HG02642 (cell line): ENCODE results near the gene SUDS3.

ENCODE experiments used
- ATAC-seq: cut with Tn5 transposase; IDR thresholded peaks from one replicate; pipeline ENCODE4 v1.9.1; 2021; ENCODE audit warnings: mild to moderate bottlenecking; ENCODE audit not compliant: unreplicated experiment, poor library complexity

The SUDS3 gene

GRCh38 chr12:118355843-118356242 lies 20.5 kb upstream of the SUDS3 start:
- ATAC-seq, result no peak

GRCh38 chr12:118356809-118357256 lies 19.5 kb upstream of the SUDS3 start:
- no peak for ATAC-seq

DNA sequence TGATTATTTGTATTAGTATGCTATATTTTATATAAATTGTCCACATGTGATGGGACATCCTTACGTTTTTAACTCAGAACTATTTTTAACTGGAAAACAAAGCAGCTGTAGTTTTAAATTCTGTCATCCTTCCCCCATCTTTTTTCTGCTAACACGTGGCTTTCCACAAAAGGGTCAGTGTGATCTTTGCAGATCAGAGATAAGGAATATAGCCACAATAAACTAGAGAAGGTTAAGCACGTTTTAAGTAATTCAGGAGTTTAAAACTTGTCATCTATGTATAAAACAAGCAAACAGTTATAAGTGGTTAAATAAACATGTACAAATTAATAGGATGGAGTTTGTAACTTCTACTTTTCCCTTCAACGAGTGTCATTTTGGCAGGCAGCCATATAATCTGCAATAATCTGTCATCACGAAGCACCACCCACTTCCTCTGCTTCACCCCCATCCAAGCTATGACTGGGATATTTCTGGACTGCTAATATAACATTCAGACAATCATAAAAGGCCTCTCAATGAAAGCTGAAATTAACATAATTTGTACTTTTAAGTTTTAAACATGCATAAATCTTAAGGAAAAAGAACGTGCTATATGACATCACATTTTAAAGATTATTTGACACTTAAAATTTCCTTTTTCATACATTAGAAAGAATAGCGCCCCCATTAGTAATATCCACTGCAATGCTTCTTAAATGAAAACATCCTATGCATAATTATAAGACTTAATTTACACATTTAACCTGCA lies 18.9 kb upstream of the SUDS3 start:
- peak; percentile 55 for ATAC-seq

DNA sequence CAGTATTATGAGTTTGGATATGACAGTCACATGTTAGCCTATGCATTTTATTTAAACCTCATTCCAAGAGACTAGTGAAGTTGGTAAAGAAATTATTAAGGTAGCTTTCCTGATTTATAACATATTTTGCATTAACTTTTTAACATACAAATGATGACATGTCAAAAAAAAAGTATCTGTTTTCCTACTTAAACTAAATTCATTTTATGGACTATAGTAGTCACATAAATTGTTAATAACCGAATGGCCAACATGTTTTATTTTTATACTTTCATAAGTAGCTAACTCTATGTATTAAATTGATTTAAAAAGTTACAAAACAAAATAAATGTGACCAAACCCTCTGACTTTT lies 18.4 kb upstream of the SUDS3 start:
- no peak for ATAC-seq

GRCh38 chr12:118358612-118359540 lies 17.5 kb upstream of the SUDS3 start:
- ATAC-seq, result no peak

DNA sequence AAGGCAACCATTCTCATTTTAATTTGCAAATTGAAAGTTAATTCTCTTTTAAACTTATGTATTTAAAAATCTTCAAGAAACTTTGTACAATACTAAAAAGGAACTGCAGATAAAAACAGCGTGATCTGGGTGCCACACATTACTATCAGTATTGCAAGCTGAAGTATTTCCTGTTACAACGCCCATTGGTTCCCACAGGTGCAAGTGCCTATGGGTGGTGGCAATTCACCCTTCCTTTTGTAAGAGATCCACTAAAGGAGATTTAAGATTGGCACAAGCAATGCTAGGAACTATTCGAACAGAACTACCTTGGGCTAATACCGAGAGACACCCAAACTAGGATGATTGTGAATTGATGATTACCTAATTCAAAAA lies 16.8 kb upstream of the SUDS3 start:
- no peak for ATAC-seq

DNA sequence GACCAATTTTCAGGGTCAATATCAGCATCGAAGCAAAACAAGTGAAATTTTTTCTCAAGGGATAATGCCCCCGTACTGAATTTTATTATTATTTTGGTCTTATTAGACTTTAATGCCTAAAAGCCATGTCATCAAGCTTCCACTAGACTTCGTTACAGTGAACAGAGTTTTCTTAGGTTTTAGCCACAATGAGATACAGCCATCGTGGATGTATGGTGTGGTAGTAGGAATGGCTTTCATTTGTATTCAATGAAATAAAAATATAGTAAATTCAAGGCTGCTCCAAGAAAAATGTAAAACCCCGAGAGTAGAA lies 15.3 kb upstream of the SUDS3 start:
- ATAC-seq, result no peak

- ATAC-seq, result no peak
Observed at GRCh38 chr12:118361889-118362288, 14.5 kb upstream of the SUDS3 start.

- ATAC-seq, result no peak
Observed at GRCh38 chr12:118368821-118369220, 7.5 kb upstream of the SUDS3 start.

GRCh38 chr12:118370601-118371000 lies 5.8 kb upstream of the SUDS3 start:
- no peak for ATAC-seq

DNA sequence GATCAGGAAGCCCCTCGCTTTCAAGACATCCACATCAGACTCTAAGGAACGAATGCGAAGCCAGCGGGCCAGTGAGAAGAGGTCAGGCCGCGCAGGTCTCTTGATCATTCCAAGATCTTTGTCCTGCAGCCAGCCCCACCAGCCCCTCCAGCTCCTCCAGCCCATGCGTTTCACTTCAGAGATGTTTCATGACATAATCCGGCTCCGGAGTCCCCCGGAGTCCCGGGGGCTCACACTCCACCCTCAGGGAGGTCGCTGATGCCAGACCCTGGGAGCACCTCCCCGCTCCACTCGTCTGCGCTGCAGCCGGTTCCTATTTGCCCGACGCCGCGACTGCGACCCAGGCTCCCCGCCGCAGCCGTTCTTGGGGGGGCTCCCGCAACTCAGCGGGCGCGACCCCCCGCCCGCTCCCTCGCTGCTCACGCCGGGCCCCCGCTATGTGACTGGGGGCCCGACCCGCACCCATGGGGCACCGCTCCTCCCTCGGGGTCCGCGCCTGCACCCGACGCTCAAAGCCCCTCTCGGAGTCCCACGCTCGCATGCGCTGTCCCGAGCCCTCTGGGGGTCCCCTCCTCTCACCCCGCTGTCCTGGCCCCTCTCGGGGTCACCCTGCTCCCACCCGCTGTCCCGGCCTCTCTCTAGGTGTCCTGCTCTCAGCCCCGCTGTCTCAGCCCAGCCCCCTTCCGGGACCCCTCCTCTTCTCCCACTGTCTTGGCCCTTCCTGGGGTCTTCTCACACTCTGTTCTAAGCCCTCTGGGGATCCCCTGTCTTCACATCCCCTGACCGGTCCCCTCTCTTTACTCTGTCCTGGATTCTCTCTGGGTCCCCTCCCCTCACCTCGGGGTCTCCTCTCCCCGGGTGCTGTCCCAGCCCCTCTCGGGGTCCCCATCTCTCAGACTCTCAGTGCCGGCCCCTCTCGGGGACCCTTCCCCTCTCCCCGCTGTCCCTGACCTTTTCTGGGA lies 4.8 kb upstream of the SUDS3 start:
- ATAC-seq, result no peak

DNA sequence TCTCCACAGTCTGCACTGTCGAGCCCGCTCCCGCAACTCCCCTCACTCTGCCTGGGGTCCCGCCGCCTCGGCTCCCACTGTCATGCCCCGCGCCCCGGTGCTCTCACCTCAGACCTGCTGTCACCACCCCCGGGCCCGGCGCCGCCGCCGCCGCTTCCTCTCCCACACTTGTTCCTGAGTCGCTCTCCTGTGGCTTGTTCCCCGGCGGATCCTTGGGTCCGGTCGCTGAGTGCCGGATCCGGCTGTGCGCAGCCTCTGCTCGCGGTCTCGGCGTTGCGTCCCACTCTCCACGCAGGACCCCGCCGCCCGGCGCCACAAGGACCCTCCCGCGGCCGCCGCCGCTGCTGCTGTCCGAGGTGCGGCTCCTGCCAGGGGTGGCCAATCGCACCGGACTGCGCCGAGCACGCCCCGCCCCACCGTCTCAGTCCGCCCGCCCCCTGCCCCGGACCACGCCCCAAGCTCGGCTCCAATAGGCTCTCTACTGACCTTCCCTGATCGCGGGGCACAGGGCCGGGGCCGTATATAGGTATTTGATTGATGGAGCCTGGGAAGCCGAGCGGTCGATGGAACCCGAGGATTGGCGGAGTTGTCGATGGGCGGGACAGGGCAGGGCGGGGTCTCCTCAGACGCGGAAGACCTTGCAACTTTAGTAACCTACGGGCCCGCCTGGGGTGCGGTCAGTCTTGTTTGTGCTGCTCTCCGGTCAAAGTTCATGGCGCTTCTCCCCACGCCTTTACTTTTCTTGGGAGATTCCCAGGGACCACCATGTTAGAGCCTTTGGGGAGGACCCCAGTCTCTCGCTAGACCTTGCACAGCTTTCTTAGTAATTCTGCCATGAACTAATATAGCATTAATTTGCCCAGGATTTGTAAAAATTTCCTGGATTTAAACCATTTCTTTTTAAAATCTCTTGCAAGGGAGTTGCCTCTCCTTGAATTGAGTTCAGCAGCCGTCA lies 3.5 kb upstream of the SUDS3 start, which contains the start of gene TAOK3:
Gene TAOK3 (minus strand): TSS at position 367 of the 955 bp plus-strand sequence. CDS start 117,340 bp downstream, outside the sequence.
- ATAC-seq, result peak; percentile 83

- ATAC-seq, result no peak
Observed at GRCh38 chr12:118373616-118374015, 2.7 kb upstream of the SUDS3 start.

DNA sequence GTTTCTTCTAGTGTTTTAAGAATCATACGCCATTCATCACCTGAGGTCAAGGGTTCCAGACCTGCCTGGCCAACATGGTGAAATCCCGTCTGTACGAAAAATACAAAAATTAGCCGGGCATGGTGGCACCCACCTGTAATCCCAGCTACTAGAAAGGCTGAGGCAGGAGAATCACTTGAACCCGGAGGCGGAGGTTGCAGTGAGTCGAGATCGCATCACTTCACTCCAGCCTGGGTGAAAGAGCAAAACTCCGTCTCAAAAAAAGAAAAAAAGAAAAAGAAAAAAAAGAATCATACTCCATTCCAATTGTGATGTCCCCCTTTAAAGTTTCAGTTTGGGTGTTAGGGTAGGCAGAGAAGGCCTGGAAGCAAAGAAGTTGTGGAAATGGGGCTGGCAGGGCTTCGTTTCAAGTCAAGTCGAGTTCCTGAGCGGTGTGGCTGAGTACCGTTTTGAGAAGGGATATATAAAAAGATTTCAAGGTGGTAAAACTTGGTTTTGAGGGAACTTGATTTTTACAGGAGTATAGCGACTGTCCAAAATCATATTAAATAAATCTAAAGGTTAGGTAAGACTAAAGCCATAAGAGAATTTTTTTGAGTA lies 2.1 kb upstream of the SUDS3 start:
- ATAC-seq, result no peak

DNA sequence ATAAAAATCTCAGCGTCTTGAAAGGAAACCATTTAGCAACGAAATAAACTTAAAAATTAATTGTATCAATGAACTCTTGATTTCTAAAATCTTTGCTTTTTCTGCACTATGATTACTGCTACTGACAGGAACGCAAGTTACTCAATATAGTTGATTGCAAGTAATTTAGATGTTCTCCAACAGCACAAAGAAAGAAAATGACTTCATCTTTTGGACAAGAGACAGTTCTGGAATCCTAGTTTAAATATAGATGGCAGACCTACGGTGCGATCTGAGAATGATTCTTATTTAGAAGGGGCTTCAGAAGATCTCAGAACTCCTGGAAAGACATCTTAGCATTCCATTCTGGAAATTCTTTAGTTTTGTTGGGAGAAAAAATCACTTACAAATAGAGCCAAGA lies 1.4 kb upstream of the SUDS3 start:
- ATAC-seq, result no peak

GRCh38 chr12:118375348-118375747 lies 1.0 kb upstream of the SUDS3 start:
- ATAC-seq, result no peak

DNA sequence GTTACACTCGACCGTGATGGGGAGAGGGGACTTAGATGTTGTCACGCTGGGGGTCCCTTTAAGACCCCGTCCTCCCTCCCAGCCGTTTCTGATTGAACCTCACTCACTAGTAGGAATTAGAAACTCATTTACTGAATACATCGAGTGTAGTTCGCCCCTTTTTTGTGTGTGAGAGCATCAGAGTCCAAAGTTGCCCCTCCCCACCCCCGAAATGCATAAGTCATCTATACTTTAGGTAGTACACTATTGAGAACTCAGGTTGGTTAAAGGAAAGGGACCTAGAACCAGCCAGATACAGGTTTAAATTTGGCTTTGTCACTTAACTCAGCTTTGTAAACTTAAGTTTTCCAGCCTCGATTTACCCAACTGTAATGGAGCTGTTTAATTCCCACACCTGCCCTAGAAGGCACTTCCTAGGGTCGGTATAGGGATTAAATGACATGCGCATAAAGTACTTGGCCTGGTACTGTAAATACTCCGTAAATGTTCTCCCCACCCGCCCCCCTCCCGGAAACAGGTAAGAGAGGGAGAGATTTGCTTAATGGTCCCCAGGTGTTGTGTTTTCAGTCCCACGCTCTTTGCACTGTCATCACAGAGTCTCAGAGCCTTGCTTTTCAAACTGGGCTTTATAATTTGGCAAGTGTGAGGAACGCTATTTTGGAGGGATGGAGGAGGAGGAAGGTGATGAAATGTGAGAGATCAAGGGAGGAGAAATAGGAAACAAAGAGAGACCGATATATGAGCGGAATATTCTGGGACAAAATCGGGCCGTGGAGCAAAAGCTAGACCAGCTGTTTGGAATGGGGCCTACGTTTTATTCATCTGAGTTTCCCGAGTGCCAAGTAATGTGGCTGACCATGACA lies 897 bp downstream of the SUDS3 start:
- no peak for ATAC-seq

DNA sequence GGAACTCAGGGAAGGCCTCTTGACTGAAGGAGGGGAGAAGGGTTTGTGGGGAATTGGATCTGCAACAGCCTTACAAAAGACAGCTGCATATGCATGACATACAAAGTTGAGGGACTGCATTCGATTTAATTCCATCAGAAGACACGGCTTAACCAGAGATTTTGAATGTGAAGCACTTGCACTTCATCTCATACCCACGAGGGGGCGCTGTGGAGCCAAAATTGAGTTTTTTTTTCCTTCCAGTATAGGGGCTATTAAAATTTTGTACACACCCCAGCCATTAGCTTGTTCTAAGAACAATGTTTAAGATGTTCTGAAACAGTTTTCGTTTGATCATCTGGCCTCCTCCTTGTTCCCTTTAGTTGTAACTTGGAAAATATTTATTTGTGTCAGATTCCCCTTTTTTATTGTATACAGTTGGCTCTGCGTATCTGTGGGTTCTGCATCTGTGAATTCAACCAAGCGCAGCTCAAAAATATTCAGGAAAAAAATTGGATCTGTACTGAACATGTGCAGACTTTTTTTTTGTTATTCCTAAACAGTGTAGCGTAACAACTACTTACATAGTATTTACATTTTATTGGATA lies 1.6 kb downstream of the SUDS3 start:
- no peak for ATAC-seq
